ENCODE data around the gene EHD2.

- TF ChIP-seq CTCF (IDR thresholded peaks at IDR 0.05; ENCODE audit: poor library complexity, severe bottlenecking) = no peak
- TF ChIP-seq POLR2AphosphoS5 (IDR thresholded peaks at IDR 0.05) = no peak
- TF ChIP-seq, protein P1, sequence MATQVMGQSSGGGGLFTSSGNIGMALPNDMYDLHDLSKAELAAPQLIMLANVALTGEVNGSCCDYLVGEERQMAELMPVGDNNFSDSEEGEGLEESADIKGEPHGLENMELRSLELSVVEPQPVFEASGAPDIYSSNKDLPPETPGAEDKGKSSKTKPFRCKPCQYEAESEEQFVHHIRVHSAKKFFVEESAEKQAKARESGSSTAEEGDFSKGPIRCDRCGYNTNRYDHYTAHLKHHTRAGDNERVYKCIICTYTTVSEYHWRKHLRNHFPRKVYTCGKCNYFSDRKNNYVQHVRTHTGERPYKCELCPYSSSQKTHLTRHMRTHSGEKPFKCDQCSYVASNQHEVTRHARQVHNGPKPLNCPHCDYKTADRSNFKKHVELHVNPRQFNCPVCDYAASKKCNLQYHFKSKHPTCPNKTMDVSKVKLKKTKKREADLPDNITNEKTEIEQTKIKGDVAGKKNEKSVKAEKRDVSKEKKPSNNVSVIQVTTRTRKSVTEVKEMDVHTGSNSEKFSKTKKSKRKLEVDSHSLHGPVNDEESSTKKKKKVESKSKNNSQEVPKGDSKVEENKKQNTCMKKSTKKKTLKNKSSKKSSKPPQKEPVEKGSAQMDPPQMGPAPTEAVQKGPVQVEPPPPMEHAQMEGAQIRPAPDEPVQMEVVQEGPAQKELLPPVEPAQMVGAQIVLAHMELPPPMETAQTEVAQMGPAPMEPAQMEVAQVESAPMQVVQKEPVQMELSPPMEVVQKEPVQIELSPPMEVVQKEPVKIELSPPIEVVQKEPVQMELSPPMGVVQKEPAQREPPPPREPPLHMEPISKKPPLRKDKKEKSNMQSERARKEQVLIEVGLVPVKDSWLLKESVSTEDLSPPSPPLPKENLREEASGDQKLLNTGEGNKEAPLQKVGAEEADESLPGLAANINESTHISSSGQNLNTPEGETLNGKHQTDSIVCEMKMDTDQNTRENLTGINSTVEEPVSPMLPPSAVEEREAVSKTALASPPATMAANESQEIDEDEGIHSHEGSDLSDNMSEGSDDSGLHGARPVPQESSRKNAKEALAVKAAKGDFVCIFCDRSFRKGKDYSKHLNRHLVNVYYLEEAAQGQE (IDR thresholded peaks at IDR 0.05; ENCODE audit: borderline replicate concordance) = no peak
- TF ChIP-seq TAF1 (IDR thresholded peaks at IDR 0.05; ENCODE audit: low read depth) = no peak
- no peak for TF ChIP-seq EP300 (conservative IDR thresholded peaks at IDR 0.05; ENCODE audit: poor library complexity, severe bottlenecking)
- no peak for TF ChIP-seq MXI1 (conservative IDR thresholded peaks at IDR 0.05; ENCODE audit: poor library complexity, severe bottlenecking)
- no peak for TF ChIP-seq RAD21 (conservative IDR thresholded peaks at IDR 0.05)
- no peak for TF ChIP-seq EZH2 (IDR thresholded peaks at IDR 0.05; ENCODE audit: borderline replicate concordance, insufficient read depth, low read length, poor library complexity, severe bottlenecking)
Observed at GRCh38 chr19:47694466-47695273, 18.6 kb upstream of the EHD2 start.

Measured in neural cell (in vitro differentiated cells).